Common myeloid progenitor, CD34-positive (primary cell): ENCODE measurements around the gene LPA.
"Not testable (repeated sequence)": the region's sequence is repeated elsewhere in the genome, so short reads cannot be mapped to it uniquely, and the experiment has no call there.

Experiments
- CTCF ChIA-PET: fragments of 350-600 bp; sonication (Branson Sonifier 250); formaldehyde crosslinking; loops from one replicate; lab custom pipeline; 2021; ENCODE audit warnings: antibody characterized with exemption; lab: Charles Lee
- POLR2A ChIA-PET: fragments of 350-600 bp; sonication (Branson Sonifier 250); formaldehyde crosslinking; loops from one replicate; lab custom pipeline; 2021; ENCODE audit warnings: antibody characterized with exemption; lab: Charles Lee
- DNase-seq, 3 donors: peaks; one replicate each; pipeline versions ENCODE4 v3.0.0 to v3.0.0-alpha.2; 2013
- H3K27ac ChIP-seq, 2 experiments: 1 replicate in 1 of 2; 2 replicates in 1 of 2; pipeline ENCODE4 v1.7.0; 2013; ENCODE audit warnings: inconsistent platforms in 2 of 2, low read length in 2 of 2, mild to moderate bottlenecking in 2 of 2, low read depth in 1 of 2, moderate library complexity in 1 of 2; ENCODE audit not compliant: severe bottlenecking in 2 of 2, insufficient read depth in 1 of 2, poor library complexity in 1 of 2
- H3K27me3 ChIP-seq, 5 experiments: replicated peaks in 2 of 5; 1 replicate in 3 of 5; 2 replicates in 2 of 5; pipeline versions ENCODE4 v1.6.1 to v1.7.0; 2013; ENCODE audit warnings: low read length in 4 of 5, mild to moderate bottlenecking in 2 of 5, moderate library complexity in 2 of 5, inconsistent platforms in 1 of 5; ENCODE audit not compliant: insufficient read depth in 5 of 5, control insufficient read depth in 4 of 5
- H3K36me3 ChIP-seq, 4 experiments: 1 replicate in 2 of 4; 2 replicates in 2 of 4; pipeline versions ENCODE4 v1.6.1 to v1.7.0; 2013; ENCODE audit warnings: low read length in 3 of 4, control low read depth in 1 of 4, mild to moderate bottlenecking in 1 of 4; ENCODE audit not compliant: control insufficient read depth in 4 of 4, insufficient read depth in 4 of 4
- H3K4me1 ChIP-seq, 4 experiments: 1 replicate in 3 of 4; 2 replicates in 1 of 4; pipeline versions ENCODE4 v1.6.1 to v1.7.1; 2013; ENCODE audit warnings: low read length in 3 of 4, mild to moderate bottlenecking in 3 of 4, control low read depth in 1 of 4, inconsistent platforms in 1 of 4, moderate library complexity in 1 of 4; ENCODE audit not compliant: control insufficient read depth in 4 of 4, insufficient read depth in 4 of 4; ENCODE audit errors: control extremely low read depth in 1 of 4
- H3K4me3 ChIP-seq, 7 experiments: 1 replicate in 4 of 7; 2 replicates in 3 of 7; pipeline versions ENCODE4 v1.5.1 to v1.7.0; 2013; ENCODE audit warnings: mild to moderate bottlenecking in 7 of 7, low read length in 6 of 7, moderate library complexity in 6 of 7, inconsistent platforms in 2 of 7, low read depth in 2 of 7, control low read depth in 1 of 7; ENCODE audit not compliant: insufficient read depth in 4 of 7, control insufficient read depth in 1 of 7; ENCODE audit errors: extremely low read depth in 1 of 7
- H3K9me3 ChIP-seq, 5 experiments: 1 replicate in 4 of 5; 2 replicates in 1 of 5; pipeline versions ENCODE4 v1.6.1 to v1.7.1; 2013; ENCODE audit warnings: low read length in 4 of 5, mild to moderate bottlenecking in 2 of 5, inconsistent platforms in 1 of 5, low read depth in 1 of 5, moderate library complexity in 1 of 5; ENCODE audit not compliant: control insufficient read depth in 4 of 5, insufficient read depth in 2 of 5; ENCODE audit errors: control extremely low read depth in 1 of 5
- WGBS: methylation state at CpG from one replicate; pipeline ENCODE4 v1.1.5; 2013; ENCODE audit not compliant: insufficient coverage; 5-methylcytosine and 5-hydroxymethylcytosine counted together

Gene LPA

GRCh38 chr6:160695025-160695424, 30.9 kb upstream of the LPA start:
- H3K9me3 ChIP-seq, H3K27ac ChIP-seq, CTCF ChIA-PET, H3K4me1 ChIP-seq, H3K27me3 ChIP-seq, H3K4me3 ChIP-seq, POLR2A ChIA-PET, DNase-seq, H3K36me3 ChIP-seq: not testable (repeated sequence)

- 71% methylated on average over 4 of the region's 5 CpGs for WGBS
Observed at GRCh38 chr6:160692369-160692959, 28.4 kb upstream of the LPA start.

GRCh38 chr6:160691617-160692016, 27.5 kb upstream of the LPA start:
- no peak for DNase-seq
- no peaks in the 10 kb centered on the region for H3K27me3 ChIP-seq
- WGBS = 94% methylated on average over 2 of the region's 5 CpGs
- no peak overlapping the region for H3K27ac ChIP-seq
- H3K36me3 ChIP-seq = no peaks in the 10 kb centered on the region
- ChIA-PET CTCF (no interaction called here), POLR2A (no interaction called here)
- no peaks in the 10 kb centered on the region for H3K4me1 ChIP-seq
- no peak overlapping the region for H3K4me3 ChIP-seq
- no peaks in the 10 kb centered on the region for H3K9me3 ChIP-seq

More at GRCh38 chr6:160692369-160692959, 28.4 kb upstream of the LPA start:
- H3K4me3 ChIP-seq = no peak overlapping the region
- DNase-seq = no peak
- CTCF ChIA-PET = no interaction called here
- no peaks in the 10 kb centered on the region for H3K9me3 ChIP-seq
- no peak overlapping the region for H3K27ac ChIP-seq
- POLR2A ChIA-PET = no interaction called here
- no peaks in the 10 kb centered on the region for H3K36me3 ChIP-seq
- H3K27me3 ChIP-seq = no peaks in the 10 kb centered on the region
- no peaks in the 10 kb centered on the region for H3K4me1 ChIP-seq

GRCh38 chr6:160690458-160690857, 26.4 kb upstream of the LPA start:
- no peak for DNase-seq
- CTCF ChIA-PET = no interaction called here
- no peaks in the 10 kb centered on the region for H3K36me3 ChIP-seq

GRCh38 chr6:160685762-160686450, 21.8 kb upstream of the LPA start:
- no peaks in the 10 kb centered on the region for H3K4me1 ChIP-seq
- no peak overlapping the region for H3K27ac ChIP-seq
- no peak for DNase-seq
- H3K36me3 ChIP-seq = no peaks in the 10 kb centered on the region
- no peaks in the 10 kb centered on the region for H3K9me3 ChIP-seq
- 100% methylated on average over 4 of the region's 5 CpGs for WGBS
- no peaks in the 10 kb centered on the region for H3K27me3 ChIP-seq
- ChIA-PET CTCF (no interaction called here), POLR2A (no interaction called here)
- H3K4me3 ChIP-seq = no peak overlapping the region

More at GRCh38 chr6:160690458-160690857, 26.4 kb upstream of the LPA start:
- WGBS = 95% methylated on average over 9 of the region's 9 CpGs
- POLR2A ChIA-PET = no interaction called here
- H3K9me3 ChIP-seq = no peaks in the 10 kb centered on the region
- no peaks in the 10 kb centered on the region for H3K4me1 ChIP-seq
- no peak overlapping the region for H3K4me3 ChIP-seq
- H3K27me3 ChIP-seq = no peaks in the 10 kb centered on the region
- no peak overlapping the region for H3K27ac ChIP-seq

- H3K27ac ChIP-seq, H3K36me3 ChIP-seq, DNase-seq, CTCF ChIA-PET, H3K9me3 ChIP-seq, POLR2A ChIA-PET, H3K4me1 ChIP-seq, H3K27me3 ChIP-seq, H3K4me3 ChIP-seq: not testable (repeated sequence)
- 98% methylated on average over 12 of the region's 32 CpGs for WGBS
Observed at GRCh38 chr6:160685101-160685761, 21.2 kb upstream of the LPA start.

GRCh38 chr6:160679402-160679769, 15.3 kb upstream of the LPA start:
- WGBS = 1% methylated on average over 8 of the region's 14 CpGs
- ChIA-PET POLR2A (no interaction called here), CTCF (no interaction called here)
- H3K4me1 ChIP-seq = no peaks in the 10 kb centered on the region
- H3K4me3 ChIP-seq = no peak overlapping the region
- peaks cover 0 to 17% (median 3%) of the 10 kb centered on the region in 5 experiments for H3K27me3 ChIP-seq
- H3K27ac ChIP-seq = no peak overlapping the region
- no peak for DNase-seq
- no peaks in the 10 kb centered on the region for H3K9me3 ChIP-seq
- no peaks in the 10 kb centered on the region for H3K36me3 ChIP-seq
